Tibial nerve (tissue), 4 donors: Measurements from ENCODE around the gene DNAJC4.

Experiments used
- EP300 ChIP-seq, 2 donors: sonication (generic); formaldehyde crosslinking; IDR thresholded peaks; one replicate each; pipeline ENCODE4 v1.6.1; 2017; ENCODE audit warnings: antibody characterized with exemption in 2 of 2, mild to moderate bottlenecking in 1 of 2
- POLR2A ChIP-seq, 2 donors: fragments of 450-650 bp; IDR thresholded peaks; one replicate each; pipeline ENCODE4 v1.6.1; 2017; ENCODE audit warnings: antibody characterized with exemption in 2 of 2, mild to moderate bottlenecking in 2 of 2, moderate library complexity in 2 of 2
- TF ChIP-seq, protein P1 (sequence below), 5 experiments: fragments of 200-600 bp in 3 of 5; fragments of 450-650 bp in 2 of 5; sonication (generic) in 3 of 5; IDR thresholded peaks; one replicate each; pipeline ENCODE4 v1.5.1; 2016 to 2019; ENCODE audit warnings: antibody characterized with exemption in 5 of 5, mild to moderate bottlenecking in 3 of 5, moderate library complexity in 2 of 5

- TF ChIP-seq, protein P1, sequence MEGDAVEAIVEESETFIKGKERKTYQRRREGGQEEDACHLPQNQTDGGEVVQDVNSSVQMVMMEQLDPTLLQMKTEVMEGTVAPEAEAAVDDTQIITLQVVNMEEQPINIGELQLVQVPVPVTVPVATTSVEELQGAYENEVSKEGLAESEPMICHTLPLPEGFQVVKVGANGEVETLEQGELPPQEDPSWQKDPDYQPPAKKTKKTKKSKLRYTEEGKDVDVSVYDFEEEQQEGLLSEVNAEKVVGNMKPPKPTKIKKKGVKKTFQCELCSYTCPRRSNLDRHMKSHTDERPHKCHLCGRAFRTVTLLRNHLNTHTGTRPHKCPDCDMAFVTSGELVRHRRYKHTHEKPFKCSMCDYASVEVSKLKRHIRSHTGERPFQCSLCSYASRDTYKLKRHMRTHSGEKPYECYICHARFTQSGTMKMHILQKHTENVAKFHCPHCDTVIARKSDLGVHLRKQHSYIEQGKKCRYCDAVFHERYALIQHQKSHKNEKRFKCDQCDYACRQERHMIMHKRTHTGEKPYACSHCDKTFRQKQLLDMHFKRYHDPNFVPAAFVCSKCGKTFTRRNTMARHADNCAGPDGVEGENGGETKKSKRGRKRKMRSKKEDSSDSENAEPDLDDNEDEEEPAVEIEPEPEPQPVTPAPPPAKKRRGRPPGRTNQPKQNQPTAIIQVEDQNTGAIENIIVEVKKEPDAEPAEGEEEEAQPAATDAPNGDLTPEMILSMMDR (IDR thresholded peaks at IDR 0.05) = no peak
- TF ChIP-seq EP300 (IDR thresholded peaks at IDR 0.05) = no peak
- no peak for TF ChIP-seq POLR2A (IDR thresholded peaks at IDR 0.05)
Observed at GRCh38 chr11:64278576-64279190, 48.3 kb downstream of the DNAJC4 start.
